H9 (cell line): ENCODE results near the gene LARP1. TPM values are rescaled to one million over a fixed set of nuclear protein-coding genes. Genes with fewer than 3 reads are reported as not detected.

Experiments
- DNase-seq: peaks from one replicate; pipeline ENCODE4 v3.0.0-alpha.2; 2017
- H2AFZ ChIP-seq: one replicate; pipeline ENCODE4 v1.6.1; 2013; ENCODE audit warnings: mild to moderate bottlenecking, low read length, control low read depth, moderate library complexity
- H2AK5ac ChIP-seq: 2 replicates; pipeline ENCODE4 v1.6.1; 2013; ENCODE audit warnings: low read length, control low read depth, mixed read lengths; ENCODE audit not compliant: insufficient read length
- H2BK120ac ChIP-seq: one replicate; pipeline ENCODE4 v1.6.1; 2013; ENCODE audit warnings: low read depth, mild to moderate bottlenecking, low read length, control low read depth, inconsistent platforms; ENCODE audit not compliant: poor library complexity, severe bottlenecking
- H2BK12ac ChIP-seq: 2 replicates; pipeline ENCODE4 v1.6.1; 2013; ENCODE audit warnings: low read length, control low read depth, mixed read lengths, low read depth; ENCODE audit not compliant: insufficient read length
- H2BK15ac ChIP-seq: 2 replicates; pipeline ENCODE4 v1.6.1; 2013; ENCODE audit warnings: low read depth, low read length, control low read depth
- H2BK20ac ChIP-seq: one replicate; pipeline ENCODE4 v1.6.1; 2013; ENCODE audit warnings: low read depth, mild to moderate bottlenecking, low read length, control low read depth, inconsistent platforms; ENCODE audit not compliant: poor library complexity, severe bottlenecking
- H2BK5ac ChIP-seq: 2 replicates; pipeline ENCODE4 v1.6.1; 2013; ENCODE audit warnings: low read length, control low read depth, mixed read lengths; ENCODE audit not compliant: insufficient read length
- H3K14ac ChIP-seq: 2 replicates; pipeline ENCODE4 v1.6.1; 2013; ENCODE audit warnings: low read length, control low read depth; ENCODE audit not compliant: insufficient read depth
- H3K18ac ChIP-seq: 2 replicates; pipeline ENCODE4 v1.6.1; 2013; ENCODE audit warnings: low read depth, mild to moderate bottlenecking, mixed read lengths, low read length, control low read depth; ENCODE audit not compliant: insufficient read length
- H3K23ac ChIP-seq: 2 replicates; pipeline ENCODE4 v1.6.1; 2013; ENCODE audit warnings: low read length, control low read depth, mixed read lengths, low read depth; ENCODE audit not compliant: insufficient read length
- H3K23me2 ChIP-seq: 2 replicates; pipeline ENCODE4 v1.6.1; 2013; ENCODE audit warnings: low read depth, mild to moderate bottlenecking, mixed read lengths, low read length, control low read depth; ENCODE audit not compliant: insufficient read length, poor library complexity, severe bottlenecking
- H3K27ac ChIP-seq: 2 replicates; pipeline ENCODE4 v1.5.1; 2013; ENCODE audit warnings: low read length, control low read depth, mixed read lengths, low read depth; ENCODE audit not compliant: insufficient read length
- H3K27me3 ChIP-seq: 2 replicates; pipeline ENCODE4 v1.6.1; 2013; ENCODE audit warnings: low read length, control low read depth, inconsistent platforms; ENCODE audit not compliant: insufficient read depth
- H3K4ac ChIP-seq: 2 replicates; pipeline ENCODE4 v1.6.1; 2013; ENCODE audit warnings: low read depth, mild to moderate bottlenecking, control low read depth, inconsistent platforms, low read length, moderate library complexity
- H3K4me1 ChIP-seq: 2 replicates; pipeline ENCODE4 v1.6.1; 2013; ENCODE audit warnings: low read length, control low read depth, inconsistent platforms; ENCODE audit not compliant: insufficient read depth
- H3K4me2 ChIP-seq: 2 replicates; pipeline ENCODE4 v1.6.1; 2013; ENCODE audit warnings: low read length, control low read depth, mixed read lengths; ENCODE audit not compliant: insufficient read length, insufficient read depth
- H3K56ac ChIP-seq: 2 replicates; pipeline ENCODE4 v1.6.1; 2013; ENCODE audit warnings: low read depth, mild to moderate bottlenecking, mixed read lengths, low read length, control low read depth; ENCODE audit not compliant: insufficient read length
- H3K79me1 ChIP-seq: 2 replicates; pipeline ENCODE4 v1.6.1; 2013; ENCODE audit warnings: low read depth, mild to moderate bottlenecking, moderate library complexity, low read length, control low read depth, inconsistent platforms; ENCODE audit not compliant: insufficient read depth, poor library complexity, severe bottlenecking
- H3K79me2 ChIP-seq: 2 replicates; pipeline ENCODE4 v1.6.1; 2013; ENCODE audit warnings: low read length, control low read depth, inconsistent platforms; ENCODE audit not compliant: insufficient read depth
- H3K9ac ChIP-seq: 2 replicates; pipeline ENCODE4 v1.6.1; 2013; ENCODE audit warnings: low read length, control low read depth, mixed read lengths; ENCODE audit not compliant: insufficient read length; ENCODE audit errors: extremely low read depth
- H3K9me3 ChIP-seq: one replicate; pipeline ENCODE4 v1.6.1; 2013; ENCODE audit warnings: low read depth, low read length, inconsistent platforms; ENCODE audit not compliant: control insufficient read depth
- H3T11ph ChIP-seq: one replicate; pipeline ENCODE4 v1.6.1; 2013; ENCODE audit warnings: mild to moderate bottlenecking, low read length, control low read depth, inconsistent platforms
- H4K20me1 ChIP-seq: one replicate; pipeline ENCODE4 v1.6.1; 2013; ENCODE audit not compliant: control insufficient read depth, insufficient read length, insufficient read depth
- H4K5ac ChIP-seq: 2 replicates; pipeline ENCODE4 v1.6.1; 2013; ENCODE audit warnings: low read depth, mild to moderate bottlenecking, mixed read lengths, low read length, control low read depth; ENCODE audit not compliant: insufficient read length
- H4K8ac ChIP-seq: replicated peaks from 2 replicates; pipeline ENCODE4 v1.6.1; 2013; ENCODE audit warnings: low read length, control low read depth, mixed read lengths, low read depth; ENCODE audit not compliant: insufficient read length
- H4K91ac ChIP-seq: 2 replicates; pipeline ENCODE4 v1.6.1; 2013; ENCODE audit warnings: low read depth, mild to moderate bottlenecking, moderate library complexity, mixed read lengths, low read length, control low read depth; ENCODE audit not compliant: insufficient read length
- H3K27ac Mint-ChIP-seq, 3 experiments: 2 replicates in 2 of 3; 3 replicates in 1 of 3; pipeline ENCODE4 v1.8.0; 2020 to 2021; ENCODE audit warnings: mixed read lengths in 3 of 3, mild to moderate bottlenecking in 1 of 3, moderate library complexity in 1 of 3
- H3K27me3 Mint-ChIP-seq: 2 replicates; pipeline ENCODE4 v1.8.0; 2021; ENCODE audit warnings: low read depth, mild to moderate bottlenecking, moderate library complexity, mixed read lengths
- H3K36me3 Mint-ChIP-seq, 3 experiments: 2 replicates in 2 of 3; 3 replicates in 1 of 3; pipeline ENCODE4 v1.8.0; 2020 to 2021; ENCODE audit warnings: low read depth in 3 of 3, mixed read lengths in 3 of 3; ENCODE audit not compliant: insufficient read depth in 1 of 3
- H3K4me1 Mint-ChIP-seq, 2 experiments: 2 replicates each; pipeline ENCODE4 v1.8.0; 2020; ENCODE audit warnings: mixed read lengths in 2 of 2
- H3K4me3 Mint-ChIP-seq, 2 experiments: 2 replicates in 1 of 2; 3 replicates in 1 of 2; pipeline ENCODE4 v1.8.0; 2020 to 2021; ENCODE audit warnings: mild to moderate bottlenecking in 2 of 2, mixed read lengths in 2 of 2, moderate library complexity in 1 of 2
- H3K9me3 Mint-ChIP-seq, 2 experiments: 2 replicates in 1 of 2; 3 replicates in 1 of 2; pipeline ENCODE4 v1.8.0; 2020; ENCODE audit warnings: mild to moderate bottlenecking in 2 of 2, mixed read lengths in 2 of 2, moderate library complexity in 1 of 2
- WGBS: extraction: QIAGEN DNeasy Blood & Tissue Kit; methylation state at CpG from one replicate; pipeline ENCODE4 v1.1.7; 2013; ENCODE audit warnings: missing lambda C conversion rate, low lambda C conversion rate, mixed read lengths; ENCODE audit not compliant: insufficient read length; ENCODE audit errors: extremely low coverage; 5-methylcytosine and 5-hydroxymethylcytosine counted together
- microRNA-seq: library from miRNA; unstranded; fragments of <30 nt; microRNA quantifications from one replicate; pipeline ENCODE4, GENCODE V29; 2020; ENCODE audit warnings: borderline microRNAs expressed
- total RNA-seq: library from RNA; stranded (reverse); gene quantifications from 2 replicates; pipeline ENCODE4 v1.2.1, GENCODE V29; 2021
- TF ChIP-seq, protein P1 (sequence below): fragments of 200-600 bp; sonication (generic); conservative IDR thresholded peaks from 3 replicates; pipeline ENCODE4 v1.8.0; 2021; ENCODE audit warnings: antibody characterized with exemption, mild to moderate bottlenecking

The LARP1 gene
- total RNA-seq, 1 experiment from 2014 or later = 405 TPM

DNA sequence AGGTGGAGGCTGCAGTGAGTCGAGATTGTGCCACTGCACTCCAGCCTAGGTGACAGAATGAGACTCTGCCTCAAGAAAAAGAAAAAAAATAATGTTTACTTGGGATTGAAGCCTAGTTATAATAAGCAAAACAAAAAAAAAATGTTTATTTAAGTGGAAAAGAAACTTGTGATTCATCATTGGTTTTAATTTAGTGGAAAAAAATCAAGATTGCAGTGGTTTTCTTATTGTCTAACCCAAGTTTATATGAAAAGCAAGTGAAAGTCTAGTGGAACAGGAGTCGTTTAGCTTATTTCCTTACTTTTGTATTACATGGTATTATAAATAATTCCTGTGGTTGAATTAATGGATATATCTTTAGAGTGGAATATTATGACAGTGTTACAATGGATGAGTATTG, 111.7 kb downstream of the LARP1 start:
- no peak overlapping the region for H2AK5ac ChIP-seq
- no peak overlapping the region for H2BK20ac ChIP-seq
- H4K20me1 ChIP-seq = no peaks in the 10 kb centered on the region
- H2AFZ ChIP-seq = no peak overlapping the region
- H2BK15ac ChIP-seq = no peak overlapping the region
- no peak overlapping the region for H3K18ac ChIP-seq
- H3K4me1 ChIP-seq = no peaks in the 10 kb centered on the region
- H3K9ac ChIP-seq = no peak overlapping the region
- no peak overlapping the region for H3T11ph ChIP-seq
- no peak overlapping the region for H3K27ac ChIP-seq
- no peak overlapping the region for H2BK5ac ChIP-seq
- Mint-ChIP-seq H3K4me3 (no peak overlapping the region; a peak in 1 of 5 replicates), H3K27me3 (no peaks in the 10 kb centered on the region; the same call in 1 of the 2 replicates), H3K36me3 (peaks cover 37 to 70% (median 68%) of the 10 kb centered on the region in 3 experiments), H3K27ac (no peak overlapping the region), H3K4me1 (no peaks in the 10 kb centered on the region), H3K9me3 (no peaks in the 10 kb centered on the region)
- DNase-seq = no peak
- H4K8ac ChIP-seq = no peak overlapping the region
- H3K14ac ChIP-seq = no peak overlapping the region
- H3K4ac ChIP-seq = no peak overlapping the region
- H4K91ac ChIP-seq = no peak overlapping the region
- no peak overlapping the region for H3K4me2 ChIP-seq
- H4K5ac ChIP-seq = no peak overlapping the region
- H2BK120ac ChIP-seq = no peak overlapping the region
- no peaks in the 10 kb centered on the region for H3K27me3 ChIP-seq
- no CpG with 5 or more reads among the region's 2 CpGs for whole genome bisulfite sequencing
- H3K79me2 ChIP-seq = peaks cover 8% of the 10 kb centered on the region
- no peak overlapping the region for H2BK12ac ChIP-seq
- H3K9me3 ChIP-seq = no peaks in the 10 kb centered on the region
- H3K56ac ChIP-seq = no peak overlapping the region
- H3K23me2 ChIP-seq = no peaks in the 10 kb centered on the region
- peaks cover 5% of the 10 kb centered on the region for H3K79me1 ChIP-seq
- TF ChIP-seq, protein P1, sequence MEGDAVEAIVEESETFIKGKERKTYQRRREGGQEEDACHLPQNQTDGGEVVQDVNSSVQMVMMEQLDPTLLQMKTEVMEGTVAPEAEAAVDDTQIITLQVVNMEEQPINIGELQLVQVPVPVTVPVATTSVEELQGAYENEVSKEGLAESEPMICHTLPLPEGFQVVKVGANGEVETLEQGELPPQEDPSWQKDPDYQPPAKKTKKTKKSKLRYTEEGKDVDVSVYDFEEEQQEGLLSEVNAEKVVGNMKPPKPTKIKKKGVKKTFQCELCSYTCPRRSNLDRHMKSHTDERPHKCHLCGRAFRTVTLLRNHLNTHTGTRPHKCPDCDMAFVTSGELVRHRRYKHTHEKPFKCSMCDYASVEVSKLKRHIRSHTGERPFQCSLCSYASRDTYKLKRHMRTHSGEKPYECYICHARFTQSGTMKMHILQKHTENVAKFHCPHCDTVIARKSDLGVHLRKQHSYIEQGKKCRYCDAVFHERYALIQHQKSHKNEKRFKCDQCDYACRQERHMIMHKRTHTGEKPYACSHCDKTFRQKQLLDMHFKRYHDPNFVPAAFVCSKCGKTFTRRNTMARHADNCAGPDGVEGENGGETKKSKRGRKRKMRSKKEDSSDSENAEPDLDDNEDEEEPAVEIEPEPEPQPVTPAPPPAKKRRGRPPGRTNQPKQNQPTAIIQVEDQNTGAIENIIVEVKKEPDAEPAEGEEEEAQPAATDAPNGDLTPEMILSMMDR = no peak
- H3K23ac ChIP-seq = no peak overlapping the region

Small RNAs within 50 kb of the gene (microRNA-seq; reads per million reads assigned to microRNA genes)
- gene MIR378H = not detected

Other genes with a start within 250 kb of the LARP1 start
- 3.0 and 3.2 TPM in 2 replicates for gene FAXDC2, start 95.2 kb downstream of the LARP1 start, total RNA-seq
- 44.3 and 45.6 TPM in 2 replicates for gene CNOT8, start 103.2 kb downstream of the LARP1 start, total RNA-seq
- 34.2 and 35.8 TPM in 2 replicates for gene GEMIN5, start 182.8 kb downstream of the LARP1 start, total RNA-seq
- gene MRPL22, start 185.7 kb downstream of the LARP1 start, total RNA-seq = 74.3 and 77.2 TPM in 2 replicates